AG09309 (cell line): ENCODE measurements around the gene CCPG1.
"Not testable (repeated sequence)": the region's sequence is repeated elsewhere in the genome, so short reads cannot be mapped to it uniquely, and the experiment has no call there.

ENCODE experiments used
- DNase-seq: peaks from one replicate; pipeline ENCODE4 v3.0.0-alpha.2; 2010; ENCODE audit warnings: low read depth
- H3K4me3 ChIP-seq: 2 replicates; pipeline ENCODE4 v1.5.1; 2011; ENCODE audit warnings: mild to moderate bottlenecking, low read depth, low read length, moderate library complexity; ENCODE audit not compliant: control insufficient read depth
- CTCF ChIP-seq: IDR thresholded peaks from 2 replicates; pipeline ENCODE4 v1.5.1; 2011; ENCODE audit warnings: mild to moderate bottlenecking, low read depth, low read length, inconsistent platforms; ENCODE audit not compliant: insufficient read depth, control insufficient read depth; ENCODE audit errors: missing control alignments

The CCPG1 gene

DNA sequence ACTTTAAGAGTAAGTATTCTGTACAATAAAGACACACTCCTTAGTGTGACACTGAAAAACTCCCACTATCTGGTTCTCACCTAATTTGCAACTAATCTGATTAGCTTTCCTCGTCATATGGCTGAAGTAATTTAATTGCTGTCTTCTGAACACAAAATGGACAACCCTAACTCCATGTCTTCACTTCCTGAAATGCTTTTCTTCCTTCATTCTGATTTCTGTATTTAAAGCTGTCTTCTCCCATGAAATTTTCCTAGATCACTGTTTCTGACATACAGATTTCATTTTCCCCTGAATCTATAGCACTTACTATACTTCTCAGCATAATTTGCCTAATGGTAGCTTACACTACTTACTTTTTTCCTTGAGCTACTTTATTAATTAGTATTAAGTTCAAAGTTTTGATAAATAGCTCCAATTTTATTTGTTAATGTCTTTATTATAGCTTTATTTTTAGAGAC is 6.3 kb downstream of the CCPG1 start:
- H3K4me3 ChIP-seq: no peak overlapping the region
- no peak for DNase-seq
- TF ChIP-seq CTCF: no peak

GRCh38 chr15:55400050-55400449 is 8.1 kb downstream of the CCPG1 start:
- DNase-seq, H3K4me3 ChIP-seq: not testable (repeated sequence)

- no peak overlapping the region for H3K4me3 ChIP-seq
- TF ChIP-seq CTCF: no peak
- DNase-seq: no peak
These were observed 9.9 kb downstream of the CCPG1 start for GRCh38 chr15:55398243-55398642.

- DNase-seq: no peak
- H3K4me3 ChIP-seq: no peak overlapping the region
- no peak for TF ChIP-seq CTCF
These were observed 13.5 kb downstream of the CCPG1 start for GRCh38 chr15:55394694-55395093.

DNA sequence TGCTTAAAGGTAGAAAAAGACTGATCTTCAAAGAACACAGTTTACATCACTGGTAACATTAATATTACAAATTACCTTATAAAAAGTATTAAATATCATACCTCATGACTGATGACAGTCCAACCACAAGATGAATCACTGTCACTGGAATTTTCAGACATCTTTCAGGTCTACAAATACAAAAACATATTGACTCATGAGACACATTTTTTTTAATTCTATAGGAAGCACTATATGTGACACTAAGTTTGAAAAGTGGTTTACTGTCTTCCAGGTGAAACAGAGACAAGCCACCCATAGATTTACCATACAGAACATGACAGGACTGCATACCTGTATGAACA is 18.9 kb downstream of the CCPG1 start:
- no peak for DNase-seq
- no peak for TF ChIP-seq CTCF
- H3K4me3 ChIP-seq: no peak overlapping the region

GRCh38 chr15:55387027-55387426 is 21.1 kb downstream of the CCPG1 start:
- no peak for DNase-seq
- no peak for TF ChIP-seq CTCF
- no peak overlapping the region for H3K4me3 ChIP-seq

DNA sequence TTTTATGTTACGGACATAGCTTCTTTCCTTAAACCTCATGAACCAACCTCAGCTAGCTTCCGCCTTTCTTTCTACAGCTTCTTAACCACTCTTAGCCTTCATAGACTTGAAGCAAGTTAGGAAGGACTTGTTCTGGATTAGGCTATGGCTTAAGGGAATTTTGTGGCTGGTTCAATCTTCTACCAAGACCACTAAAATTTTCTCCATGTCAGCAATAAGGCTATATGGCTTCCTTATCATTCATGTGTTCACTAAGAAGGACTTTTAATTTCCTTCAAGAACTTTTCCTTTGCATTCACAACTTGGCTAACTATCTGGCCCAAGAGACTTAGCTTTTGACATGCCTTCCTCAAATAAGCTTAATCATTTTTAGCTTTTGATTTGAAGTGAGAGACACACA is 24.5 kb downstream of the CCPG1 start:
- TF ChIP-seq CTCF: no peak
- no peak overlapping the region for H3K4me3 ChIP-seq
- no peak for DNase-seq
